H1 (cell line): Measurements from ENCODE around the gene DAGLA. TPM values are rescaled to one million over a fixed set of nuclear protein-coding genes. Genes with fewer than 3 reads are reported as not detected.

Source experiments
- CTCF ChIA-PET: fragments of 300-600 bp; sonication (Branson Sonifier 250); formaldehyde crosslinking; loops from one replicate; lab custom pipeline; 2021; ENCODE audit not compliant: partially characterized antibody; lab: Charles Lee
- POLR2A ChIA-PET: fragments of 300-600 bp; sonication (Branson Sonifier 250); formaldehyde crosslinking; loops from one replicate; lab custom pipeline; 2021; ENCODE audit warnings: inconsistent platforms; ENCODE audit not compliant: partially characterized antibody; lab: Charles Lee
- DNase-seq, 2 experiments: peaks; one replicate each; pipeline versions ENCODE4 v3.0.0 to v3.0.0-alpha.2; 2010 to 2022; ENCODE audit warnings: low spot score in 2 of 2, low read depth in 1 of 2, mixed read lengths in 1 of 2
- FAIRE-seq: peaks from 2 replicates; lab custom pipeline; 2011; peaks lifted over from hg19 to GRCh38; lab: Jason Lieb, UNC
- H2AFZ ChIP-seq: 2 replicates; pipeline ENCODE4 v1.8.1; 2012; ENCODE audit warnings: low read length, inconsistent platforms
- H2AK5ac ChIP-seq: 2 replicates; pipeline ENCODE4 v1.6.1; 2013; ENCODE audit warnings: low read depth, low read length
- H2BK120ac ChIP-seq: replicated peaks from 2 replicates; pipeline ENCODE3; 2013; ENCODE audit warnings: low read depth, low read length, inconsistent platforms
- H2BK12ac ChIP-seq: 2 replicates; pipeline ENCODE4 v1.6.1; 2013; ENCODE audit warnings: low read depth, low read length
- H2BK15ac ChIP-seq: 2 replicates; pipeline ENCODE4 v1.6.1; 2013; ENCODE audit warnings: low read length
- H2BK20ac ChIP-seq: 2 replicates; pipeline ENCODE4 v1.6.1; 2013; ENCODE audit warnings: low read length
- H2BK5ac ChIP-seq: 2 replicates; pipeline ENCODE4 v1.6.1; 2013; ENCODE audit warnings: low read depth, low read length
- H3K14ac ChIP-seq: 2 replicates; pipeline ENCODE4 v1.6.1; 2013; ENCODE audit warnings: inconsistent platforms; ENCODE audit not compliant: insufficient read length
- H3K18ac ChIP-seq: 2 replicates; pipeline ENCODE4 v1.6.1; 2013; ENCODE audit warnings: low read length; ENCODE audit errors: extremely low read depth
- H3K23ac ChIP-seq: 2 replicates; pipeline ENCODE4 v1.6.1; 2013; ENCODE audit warnings: inconsistent platforms; ENCODE audit not compliant: insufficient read length
- H3K23me2 ChIP-seq: 2 replicates; pipeline ENCODE4 v1.6.1; 2013; ENCODE audit warnings: low read depth, low read length
- H3K27ac ChIP-seq: 2 replicates; pipeline ENCODE4 v1.6.1; 2011; ENCODE audit warnings: low read depth, low read length, inconsistent platforms
- H3K27me3 ChIP-seq, 4 experiments: replicated peaks in 1 of 4; 1 replicate in 1 of 4; 2 replicates in 3 of 4; pipeline versions ENCODE4 v1.6.1 to v1.8.1; 2011 to 2013; ENCODE audit warnings: low read length in 3 of 4, mild to moderate bottlenecking in 3 of 4, inconsistent platforms in 2 of 4, mixed read lengths in 2 of 4, moderate library complexity in 1 of 4; ENCODE audit not compliant: control insufficient read depth in 3 of 4, insufficient read depth in 3 of 4; ENCODE audit errors: extremely low read depth in 1 of 4
- H3K36me3 ChIP-seq, 4 experiments: 2 replicates each; pipeline versions ENCODE4 v1.6.1 to v1.8.1; 2011 to 2013; ENCODE audit warnings: mild to moderate bottlenecking in 4 of 4, low read length in 3 of 4, moderate library complexity in 2 of 4, control low read depth in 1 of 4, inconsistent platforms in 1 of 4; ENCODE audit not compliant: insufficient read depth in 4 of 4, control insufficient read depth in 2 of 4
- H3K4ac ChIP-seq: replicated peaks from 2 replicates; pipeline ENCODE3; 2013; ENCODE audit warnings: low read length, low read depth, mixed read lengths, inconsistent platforms; ENCODE audit not compliant: insufficient read length
- H3K4me1 ChIP-seq, 4 experiments: replicated peaks in 1 of 4; 1 replicate in 1 of 4; 2 replicates in 3 of 4; pipeline versions ENCODE4 v1.6.1 to v1.8.1; 2011 to 2013; ENCODE audit warnings: low read length in 3 of 4, inconsistent platforms in 2 of 4, mixed read lengths in 1 of 4; ENCODE audit not compliant: insufficient read depth in 4 of 4, control insufficient read depth in 3 of 4
- H3K4me2 ChIP-seq, 2 experiments: 2 replicates each; pipeline versions ENCODE4 v1.6.1 to v1.8.1; 2011 to 2013; ENCODE audit warnings: low read depth in 2 of 2, low read length in 2 of 2, control low read depth in 1 of 2, inconsistent platforms in 1 of 2, mild to moderate bottlenecking in 1 of 2; ENCODE audit not compliant: insufficient read depth in 1 of 2
- H3K4me3 ChIP-seq, 4 experiments: fragments of 200-600, 300-600 bp in 1 of 4; sonication (generic), shearing (Covaris generic), sonication (Bioruptor Twin) in 1 of 4; 2 replicates each; pipeline versions ENCODE4 v1.5.1 to v1.8.1; 2011 to 2016; ENCODE audit warnings: low read length in 4 of 4, low read depth in 3 of 4, control low read depth in 2 of 4, inconsistent platforms in 2 of 4, mild to moderate bottlenecking in 2 of 4, mixed read lengths in 1 of 4, moderate library complexity in 1 of 4; ENCODE audit not compliant: insufficient read depth in 2 of 4; ENCODE audit errors: extremely low read depth in 1 of 4
- H3K56ac ChIP-seq: replicated peaks from 2 replicates; pipeline ENCODE3; 2013; ENCODE audit warnings: low read depth, mild to moderate bottlenecking, mixed read lengths, low read length, inconsistent platforms; ENCODE audit not compliant: insufficient read length
- H3K79me1 ChIP-seq: 2 replicates; pipeline ENCODE4 v1.6.1; 2013; ENCODE audit warnings: low read depth, low read length, control low read depth
- H3K79me2 ChIP-seq, 2 experiments: 2 replicates each; pipeline versions ENCODE4 v1.6.1 to v1.8.1; 2012 to 2013; ENCODE audit warnings: low read length in 2 of 2, mild to moderate bottlenecking in 2 of 2, inconsistent platforms in 1 of 2; ENCODE audit not compliant: insufficient read depth in 2 of 2, control insufficient read depth in 1 of 2
- H3K9ac ChIP-seq, 4 experiments: replicated peaks in 1 of 4; 1 replicate in 1 of 4; 2 replicates in 3 of 4; pipeline versions ENCODE4 v1.6.1 to v1.8.1; 2011 to 2013; ENCODE audit warnings: low read depth in 3 of 4, low read length in 3 of 4, control low read depth in 2 of 4, mild to moderate bottlenecking in 2 of 4, moderate library complexity in 2 of 4, inconsistent platforms in 1 of 4; ENCODE audit errors: extremely low read depth in 1 of 4
- H3K9me3 ChIP-seq, 2 experiments: 2 replicates each; pipeline versions ENCODE4 v1.6.1 to v1.8.1; 2012 to 2013; ENCODE audit warnings: mild to moderate bottlenecking in 2 of 2, moderate library complexity in 2 of 2, control low read depth in 1 of 2, inconsistent platforms in 1 of 2, low read depth in 1 of 2, low read length in 1 of 2, mixed read lengths in 1 of 2; ENCODE audit not compliant: insufficient read depth in 2 of 2
- H4K20me1 ChIP-seq, 2 experiments: replicated peaks in 1 of 2; 2 replicates each; pipeline versions ENCODE3 to v1.8.1; 2011 to 2013; ENCODE audit warnings: inconsistent platforms in 2 of 2, low read length in 2 of 2, mild to moderate bottlenecking in 1 of 2; ENCODE audit not compliant: insufficient read depth in 2 of 2, control insufficient read depth in 1 of 2
- H4K5ac ChIP-seq: 2 replicates; pipeline ENCODE4 v1.6.1; 2013; ENCODE audit warnings: low read length, low read depth, mixed read lengths, inconsistent platforms; ENCODE audit not compliant: insufficient read length
- H4K8ac ChIP-seq: 2 replicates; pipeline ENCODE4 v1.8.0; 2013; ENCODE audit warnings: mild to moderate bottlenecking, moderate library complexity, low read length, inconsistent platforms; ENCODE audit not compliant: insufficient read depth; ENCODE audit errors: extremely low read depth
- H4K91ac ChIP-seq: replicated peaks from 2 replicates; pipeline ENCODE3; 2013; ENCODE audit warnings: low read length, mixed read lengths, inconsistent platforms; ENCODE audit not compliant: insufficient read length
- EP300 ChIP-seq, 2 experiments: IDR thresholded peaks; 1 replicate in 1 of 2; 2 replicates in 1 of 2; pipeline ENCODE4 v1.6.1; 2011 to 2012; ENCODE audit warnings: low read depth in 2 of 2, low read length in 2 of 2, mild to moderate bottlenecking in 2 of 2, borderline replicate concordance in 1 of 2, inconsistent platforms in 1 of 2, moderate library complexity in 1 of 2
- NANOG ChIP-seq: IDR thresholded peaks from 2 replicates; pipeline ENCODE4 v1.6.1; 2011; ENCODE audit warnings: low read length, low read depth, mild to moderate bottlenecking, inconsistent platforms; ENCODE audit not compliant: insufficient read depth, poor library complexity, severe bottlenecking
- NRF1 ChIP-seq: IDR thresholded peaks from 2 replicates; pipeline ENCODE4 v1.6.1; 2011; ENCODE audit warnings: mild to moderate bottlenecking, low read depth, low read length, improper control_type of control experiment
- POU5F1 ChIP-seq: IDR thresholded peaks from 2 replicates; pipeline ENCODE4 v1.6.1; 2011; ENCODE audit warnings: low read depth, mild to moderate bottlenecking, low read length, moderate library complexity
- SP2 ChIP-seq: IDR thresholded peaks from 2 replicates; pipeline ENCODE4 v1.6.1; 2012; ENCODE audit warnings: mild to moderate bottlenecking, low read length, inconsistent platforms
- TAF1 ChIP-seq: IDR thresholded peaks from 2 replicates; pipeline ENCODE4 v1.6.1; 2011; ENCODE audit warnings: mild to moderate bottlenecking, low read depth, low read length
- ZNF274 ChIP-seq: IDR thresholded peaks from 2 replicates; pipeline ENCODE4 v1.7.0; 2012; ENCODE audit warnings: low read length, borderline replicate concordance; ENCODE audit errors: extremely low read depth
- WGBS, 2 experiments: shearing (Covaris generic) in 1 of 2; methylation state at CpG; one replicate each; pipeline versions ENCODE4 v1.1.6 to v1.1.7; 2013 to 2015; ENCODE audit warnings: low lambda C conversion rate in 2 of 2, mixed read lengths in 2 of 2, inconsistent platforms in 1 of 2, low coverage in 1 of 2, missing lambda C conversion rate in 1 of 2; ENCODE audit not compliant: insufficient replicate concordance in 2 of 2, insufficient coverage in 1 of 2, insufficient read length in 1 of 2; ENCODE audit errors: extremely low coverage in 1 of 2, missing lambda C conversion rate in 1 of 2; 5-methylcytosine and 5-hydroxymethylcytosine counted together
- polyA plus RNA-seq, 7 experiments: library from polyadenylated mRNA; depleted of rRNA in 3 of 7; stranded (reverse) in 5 of 7; unstranded in 2 of 7; fragments of >200 nt in 5 of 7; fragments of 200-250 nt in 2 of 7; gene quantifications; 1 replicate in 5 of 7; 2 replicates in 1 of 7; 4 replicates in 1 of 7; pipeline versions ENCODE4 v1.2.1 to v1.2.3, GENCODE V29; 2011 to 2013; ENCODE audit warnings: missing spikeins in 2 of 7, mixed read lengths in 2 of 7
- total RNA-seq: library from RNA; stranded (reverse); fragmentation: NEBNext Ultra II Directional; extraction: Animal tissue kit (Norgen Biotek cat#: 25700); gene quantifications from 2 replicates; pipeline ENCODE4 v1.2.1, GENCODE V29; 2021
- TF ChIP-seq, protein P1 (sequence below), 3 experiments: IDR thresholded peaks; 1 replicate in 2 of 3; 2 replicates in 1 of 3; pipeline versions ENCODE4 v1.5.1 to v1.6.1; 2011; ENCODE audit warnings: low read length in 3 of 3, mild to moderate bottlenecking in 3 of 3, inconsistent platforms in 2 of 3, low read depth in 1 of 3, moderate library complexity in 1 of 3; ENCODE audit not compliant: insufficient read depth in 1 of 3; ENCODE audit errors: control extremely low read depth in 1 of 3
- TF ChIP-seq, protein P2 (sequence below): IDR thresholded peaks from 2 replicates; pipeline ENCODE4 v1.6.1; 2011; ENCODE audit warnings: low read length, improper control_type of control experiment

DAGLA gene
- total and polyA plus RNA-seq, 2 of the 8 experiments (the other 6 are each of a cell fraction or from before 2014, with no cell fraction given), result 3.6 to 6.6 TPM

- no peak overlapping the region for H4K5ac ChIP-seq
- H4K8ac ChIP-seq, result no peak overlapping the region
- peaks cover 8 to 58% of the 10 kb centered on the region in 2 experiments for H3K79me2 ChIP-seq
- no peak overlapping the region for H4K91ac ChIP-seq
- H2BK120ac ChIP-seq, result no peak overlapping the region
- ChIA-PET POLR2A (interaction anchor here (1.3 to 20.9 kb wide), 12 partner anchors 9 to 64 kb away, joined by 3 to 354 read pairs (median 11); partner anchors contain the start of genes FADS1, FADS2 and MYRF), CTCF (interaction anchor here (1.5 to 10.5 kb wide), 4 partner anchors 13 to 154 kb away, joined by 4 to 168 read pairs (median 7); no protein-coding TSS in a partner anchor)
- peaks cover 2% of the 10 kb centered on the region; the same call in 1 of the 2 replicates for H3K23me2 ChIP-seq
- no peaks in the 10 kb centered on the region; the same call in 1 of the 2 replicates for H3K79me1 ChIP-seq
- peak overlapping the region; percentile 86 to 99 (median 98) for H3K4me3 ChIP-seq
- no peak for DNase-seq
- no peak overlapping the region for H2BK20ac ChIP-seq
- H3K14ac ChIP-seq, result no peak overlapping the region
- H3K36me3 ChIP-seq, result peaks cover 14 to 33% (median 29%) of the 10 kb centered on the region in 4 experiments; a peak in 7 of 8 replicates
- H2BK15ac ChIP-seq, result no peak overlapping the region
- H2AFZ ChIP-seq, result no peak overlapping the region
- H2BK12ac ChIP-seq, result no peak overlapping the region
- H3K9me3 ChIP-seq, result no peaks in the 10 kb centered on the region
- no peaks in the 10 kb centered on the region for H3K27me3 ChIP-seq
- H2AK5ac ChIP-seq, result no peak overlapping the region; the same call in 1 of the 2 replicates
- peak overlapping the region in 3 of 4 experiments; percentile 99 to 100 (median 99); a peak in 3 of 7 replicates for H3K9ac ChIP-seq
- no peak overlapping the region for H3K4ac ChIP-seq
- H2BK5ac ChIP-seq, result no peak overlapping the region
- 0 out of 7 replicates have a peak, but pooled peaks cover 0 to 2% (median 0%) of the 10 kb centered on the region in 4 experiments for H3K4me1 ChIP-seq
- no peak overlapping the region for H3K27ac ChIP-seq
- H3K18ac ChIP-seq, result no peak overlapping the region
- FAIRE-seq, result no peak
- H4K20me1 ChIP-seq, result peaks cover 4 to 5% of the 10 kb centered on the region in 2 experiments
- peak overlapping the region; percentile 68 to 93 for H3K4me2 ChIP-seq
- no peak overlapping the region for H3K56ac ChIP-seq
- 91% methylated on average over 3 of the region's 3 CpGs; no CpG with 5 or more reads in 1 of the 2 experiments for WGBS, 2 experiments
- no peak overlapping the region for H3K23ac ChIP-seq
- TF ChIP-seq TAF1 (no peak), SP2 (no peak), ZNF274 (no peak), NANOG (no peak), POU5F1 (no peak), NRF1 (no peak), EP300 (IDR thresholded peaks at IDR 0.05; ENCODE audit: borderline replicate concordance in 1 of 2, low read depth in 2 of 2, low read length in 2 of 2) (no peak)
- TF ChIP-seq, protein P1, sequence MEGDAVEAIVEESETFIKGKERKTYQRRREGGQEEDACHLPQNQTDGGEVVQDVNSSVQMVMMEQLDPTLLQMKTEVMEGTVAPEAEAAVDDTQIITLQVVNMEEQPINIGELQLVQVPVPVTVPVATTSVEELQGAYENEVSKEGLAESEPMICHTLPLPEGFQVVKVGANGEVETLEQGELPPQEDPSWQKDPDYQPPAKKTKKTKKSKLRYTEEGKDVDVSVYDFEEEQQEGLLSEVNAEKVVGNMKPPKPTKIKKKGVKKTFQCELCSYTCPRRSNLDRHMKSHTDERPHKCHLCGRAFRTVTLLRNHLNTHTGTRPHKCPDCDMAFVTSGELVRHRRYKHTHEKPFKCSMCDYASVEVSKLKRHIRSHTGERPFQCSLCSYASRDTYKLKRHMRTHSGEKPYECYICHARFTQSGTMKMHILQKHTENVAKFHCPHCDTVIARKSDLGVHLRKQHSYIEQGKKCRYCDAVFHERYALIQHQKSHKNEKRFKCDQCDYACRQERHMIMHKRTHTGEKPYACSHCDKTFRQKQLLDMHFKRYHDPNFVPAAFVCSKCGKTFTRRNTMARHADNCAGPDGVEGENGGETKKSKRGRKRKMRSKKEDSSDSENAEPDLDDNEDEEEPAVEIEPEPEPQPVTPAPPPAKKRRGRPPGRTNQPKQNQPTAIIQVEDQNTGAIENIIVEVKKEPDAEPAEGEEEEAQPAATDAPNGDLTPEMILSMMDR (IDR thresholded peaks at IDR 0.05; ENCODE audit: control extremely low read depth in 1 of 3, insufficient read depth in 1 of 3, low read depth in 1 of 3, low read length in 3 of 3), result no peak
- TF ChIP-seq, protein P2, sequence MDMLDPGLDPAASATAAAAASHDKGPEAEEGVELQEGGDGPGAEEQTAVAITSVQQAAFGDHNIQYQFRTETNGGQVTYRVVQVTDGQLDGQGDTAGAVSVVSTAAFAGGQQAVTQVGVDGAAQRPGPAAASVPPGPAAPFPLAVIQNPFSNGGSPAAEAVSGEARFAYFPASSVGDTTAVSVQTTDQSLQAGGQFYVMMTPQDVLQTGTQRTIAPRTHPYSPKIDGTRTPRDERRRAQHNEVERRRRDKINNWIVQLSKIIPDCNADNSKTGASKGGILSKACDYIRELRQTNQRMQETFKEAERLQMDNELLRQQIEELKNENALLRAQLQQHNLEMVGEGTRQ, result no peak
Observed at GRCh38 chr11:61793829-61794204, 113.6 kb downstream of the DAGLA start.
